HG03139 (cell line): ENCODE measurements around the gene TECR.
A peak's percentile ranks its signal among the peaks of the same experiment; 100 is the strongest.
"Not testable (repeated sequence)": the region's sequence is repeated elsewhere in the genome, so short reads cannot be mapped to it uniquely, and the experiment has no call there.

Source experiments
- ATAC-seq: cut with Tn5 transposase; IDR thresholded peaks from one replicate; pipeline ENCODE4 v1.9.1; 2021; ENCODE audit not compliant: unreplicated experiment

Gene TECR

GRCh38 chr19:14529254-14530004 lies at the start of gene TECR:
Gene TECR (plus strand): TSS chr19:14529594. CDS start chr19:14529697, 103 bp downstream.
- ATAC-seq = peak; percentile 90

DNA sequence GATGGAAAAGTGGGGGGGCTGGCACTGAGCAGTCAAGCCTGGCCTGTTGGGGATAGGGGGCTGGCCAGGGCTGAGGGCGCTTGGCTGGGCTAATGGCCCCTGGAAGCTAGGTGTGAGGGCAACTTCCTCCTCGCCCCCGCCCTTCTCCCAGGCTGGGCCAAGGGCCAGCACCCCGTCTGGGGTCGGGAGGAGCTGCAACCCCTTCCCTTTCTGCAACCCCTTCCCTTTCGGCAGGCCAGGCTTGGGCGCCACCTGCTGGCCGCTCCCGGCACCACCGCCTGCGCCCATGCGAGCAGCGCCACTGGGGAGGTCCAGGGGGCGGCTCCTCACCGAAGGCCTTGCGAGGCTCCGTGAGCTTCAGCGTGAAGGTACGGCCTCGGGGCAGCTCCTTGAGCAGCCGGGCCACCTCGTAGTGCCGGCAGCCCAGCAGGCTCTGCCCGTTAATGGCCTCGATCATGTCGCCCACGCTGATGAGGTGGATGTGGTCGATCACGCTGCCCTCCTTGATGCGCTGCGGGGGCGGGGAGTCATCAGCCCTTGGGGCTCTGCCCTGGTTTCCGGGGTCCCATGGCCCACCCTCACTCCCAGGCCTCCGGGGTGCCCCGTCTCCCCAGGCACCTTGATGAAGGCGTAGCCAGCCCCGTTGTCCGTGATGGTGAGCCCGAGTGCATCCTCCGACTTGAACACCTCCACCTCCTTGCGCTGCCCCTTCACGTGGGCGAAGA lies 49.3 kb upstream of the TECR start:
- ATAC-seq = no peak

DNA sequence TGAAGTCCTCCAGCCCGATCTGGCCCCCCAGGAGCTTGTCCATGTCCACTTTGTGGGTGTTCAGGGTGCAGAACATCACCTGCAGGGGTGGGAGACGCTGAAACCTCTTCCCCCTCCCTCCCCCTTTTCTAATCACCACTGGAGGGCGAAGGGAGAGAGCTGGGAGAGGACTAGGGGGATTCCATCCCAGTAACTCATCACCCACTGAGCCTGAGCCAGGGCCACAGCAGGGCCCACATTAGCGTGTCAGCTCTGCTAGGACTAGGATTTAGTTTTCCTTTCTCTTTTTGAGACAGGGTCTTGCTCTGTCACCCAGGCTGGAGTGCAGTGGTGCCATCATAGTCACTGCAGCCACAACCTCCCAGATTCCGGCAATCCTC lies 48.7 kb upstream of the TECR start:
- no peak for ATAC-seq

- no peak for ATAC-seq
These were observed 47.0 kb upstream of the TECR start for GRCh38 chr19:14482172-14482941.

DNA sequence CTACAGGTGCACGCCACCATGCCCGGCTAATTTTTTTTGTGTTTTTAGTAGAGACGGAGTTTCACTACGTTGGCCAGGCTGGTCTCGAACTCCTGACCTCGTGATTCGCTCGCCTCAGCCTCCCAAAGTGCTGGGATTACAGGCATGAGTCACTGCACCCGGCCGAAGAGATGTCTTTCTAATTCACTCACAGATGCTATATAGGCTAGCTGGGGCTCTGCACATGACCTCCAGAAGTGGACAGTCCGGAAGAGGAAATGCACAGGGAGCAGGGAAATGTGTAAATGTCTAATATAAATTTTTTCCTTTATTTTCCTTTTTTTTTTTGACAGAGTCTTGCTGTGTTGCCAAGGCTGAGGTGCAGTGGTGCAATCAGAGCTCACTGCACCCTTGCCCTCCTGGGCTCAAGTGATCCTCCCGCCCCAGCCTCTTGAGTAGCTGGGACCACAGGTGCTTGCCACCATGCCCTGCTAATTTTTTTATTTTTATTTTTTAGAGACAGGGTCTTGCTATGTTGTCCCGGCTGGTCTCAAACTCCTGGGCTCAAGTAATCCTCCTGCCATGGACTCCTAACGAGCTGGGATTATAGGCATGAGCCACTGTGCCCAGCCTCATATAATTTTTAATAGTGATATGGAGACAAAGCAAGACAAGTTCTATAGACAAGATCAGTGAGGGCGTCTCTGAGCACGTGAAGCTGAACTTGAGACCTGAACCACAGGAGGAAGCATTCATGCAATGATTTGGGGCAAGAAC lies 41.8 kb upstream of the TECR start:
- ATAC-seq = no peak

- ATAC-seq = no peak
These were observed 36.5 kb upstream of the TECR start for GRCh38 chr19:14492756-14493337.

DNA sequence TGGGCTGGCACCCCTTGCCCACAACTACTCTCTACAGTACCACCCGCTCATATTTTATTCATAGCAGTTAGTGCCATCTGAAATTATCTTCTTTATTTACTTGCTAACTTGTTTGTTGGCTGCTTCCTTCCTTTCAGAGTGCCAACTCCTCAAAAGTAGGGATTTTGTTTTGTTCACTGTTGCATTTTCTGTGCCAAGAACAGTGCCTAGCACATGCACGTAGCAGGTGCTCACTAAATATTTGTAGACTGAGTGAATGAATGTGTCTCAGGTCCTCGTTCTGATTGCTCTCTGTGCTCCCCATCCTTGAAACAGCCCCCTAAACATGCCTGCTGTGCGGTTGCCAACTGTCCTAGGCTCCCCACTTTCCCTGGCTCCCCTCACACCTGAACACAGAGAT lies 35.0 kb upstream of the TECR start:
- ATAC-seq = no peak

- ATAC-seq = no peak
These were observed 34.3 kb upstream of the TECR start for GRCh38 chr19:14494910-14495671.

GRCh38 chr19:14495672-14496028 lies 33.7 kb upstream of the TECR start:
- ATAC-seq = no peak

GRCh38 chr19:14496029-14496833 lies 33.2 kb upstream of the TECR start, which contains the start of gene GIPC1:
Gene GIPC1 (minus strand): TSS chr19:14496127. CDS start chr19:14482976, 13,151 bp downstream.
- no peak for ATAC-seq

- ATAC-seq = no peak
These were observed 32.6 kb upstream of the TECR start for GRCh38 chr19:14496834-14497227.

DNA sequence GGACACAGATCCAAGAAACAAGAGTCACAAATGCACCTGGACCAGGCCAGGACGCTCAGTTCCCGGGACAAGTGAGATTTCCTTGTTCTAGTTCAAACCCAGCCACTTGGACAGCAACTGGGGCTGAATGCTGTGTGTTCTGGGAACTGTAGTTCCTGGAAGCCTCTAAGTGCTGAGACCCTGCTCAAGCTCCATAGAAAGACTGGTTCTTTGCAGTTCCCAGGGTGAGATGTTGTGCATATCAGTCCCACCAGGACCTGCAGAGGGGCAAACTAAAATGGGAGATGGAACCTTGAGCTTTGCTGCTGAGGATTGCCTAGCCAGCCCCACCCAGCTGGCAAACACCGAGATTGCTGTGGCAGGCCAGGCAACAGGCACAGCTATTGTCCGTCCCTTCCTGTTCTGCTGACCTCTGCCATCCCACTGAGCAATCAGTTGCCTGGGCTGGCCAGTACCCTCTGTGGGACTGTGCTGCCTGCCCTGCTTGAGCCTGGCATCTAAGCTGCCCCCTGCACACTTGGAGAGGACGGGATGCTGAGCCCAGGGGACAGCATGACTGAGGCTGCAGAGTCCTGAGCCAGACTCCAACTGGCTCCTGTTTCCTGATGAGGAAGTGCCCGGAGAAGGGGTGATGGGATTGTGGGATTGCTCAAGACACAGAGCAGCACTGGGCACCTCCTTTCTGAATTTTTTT lies 32.0 kb upstream of the TECR start:
- ATAC-seq = no peak

- ATAC-seq = no peak
These were observed 26.9 kb upstream of the TECR start for GRCh38 chr19:14502334-14503092.

DNA sequence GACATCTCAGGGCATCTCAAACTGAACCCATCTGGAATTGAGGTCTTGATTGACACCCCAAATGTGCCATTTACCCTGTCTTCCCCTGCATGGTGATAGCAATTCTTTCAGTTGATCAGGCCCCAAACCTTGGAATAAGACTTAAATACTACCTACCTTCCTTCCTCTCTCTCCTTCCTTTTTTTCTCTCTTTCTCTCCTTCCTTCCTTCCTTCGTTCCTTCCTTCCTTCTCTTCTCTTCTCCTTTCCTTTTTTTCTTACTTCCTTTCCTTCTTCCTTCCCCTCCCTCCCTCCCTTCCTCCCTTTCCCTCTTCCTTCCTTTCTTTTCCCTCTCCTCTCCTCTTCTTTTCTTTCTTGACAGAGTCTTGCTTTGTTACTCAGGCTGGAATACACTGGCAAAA lies 26.1 kb upstream of the TECR start:
- no peak for ATAC-seq

- ATAC-seq = not testable (repeated sequence)
These were observed 24.8 kb upstream of the TECR start for GRCh38 chr19:14504575-14504974.

GRCh38 chr19:14505488-14506239 lies 23.7 kb upstream of the TECR start:
- ATAC-seq = no peak
